Prostate gland (tissue), 2 donors: ENCODE measurements around the gene CD151.

Experiments used
- POLR2AphosphoS5 ChIP-seq: sonication (generic); formaldehyde crosslinking; IDR thresholded peaks from one replicate; pipeline ENCODE4 v1.6.1; 2017; ENCODE audit warnings: antibody characterized with exemption
- TF ChIP-seq, protein P1 (sequence below), 4 experiments: fragments of 200-600 bp in 2 of 4; fragments of 450-650 bp in 2 of 4; sonication (generic) in 2 of 4; IDR thresholded peaks; 1 replicate in 3 of 4; 2 replicates in 1 of 4; pipeline ENCODE4 v1.5.1; 2016 to 2019; ENCODE audit warnings: antibody characterized with exemption in 4 of 4, mild to moderate bottlenecking in 2 of 4, moderate library complexity in 2 of 4

DNA sequence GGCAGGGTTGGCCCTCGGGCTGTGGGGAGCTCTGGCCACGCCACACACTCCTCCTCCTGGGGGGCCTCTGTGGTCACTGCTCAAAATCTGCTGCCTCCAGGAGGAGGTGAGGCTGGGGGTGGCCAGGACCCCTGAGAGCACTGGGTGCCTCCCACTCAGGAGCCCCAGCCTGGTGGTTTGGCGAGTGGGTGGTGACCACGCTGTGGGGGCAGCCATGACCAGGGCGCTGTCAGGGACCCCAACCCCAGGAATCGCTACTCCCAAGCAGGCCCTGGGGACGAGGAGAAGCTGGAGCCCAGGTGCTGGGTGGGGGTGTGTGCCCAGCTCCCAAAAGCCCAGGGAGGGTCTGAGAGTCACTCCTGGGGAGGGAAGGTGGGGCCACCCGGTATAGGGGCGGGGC, 40.0 kb downstream of the CD151 start:
- TF ChIP-seq POLR2AphosphoS5, result no peak
- TF ChIP-seq, protein P1, sequence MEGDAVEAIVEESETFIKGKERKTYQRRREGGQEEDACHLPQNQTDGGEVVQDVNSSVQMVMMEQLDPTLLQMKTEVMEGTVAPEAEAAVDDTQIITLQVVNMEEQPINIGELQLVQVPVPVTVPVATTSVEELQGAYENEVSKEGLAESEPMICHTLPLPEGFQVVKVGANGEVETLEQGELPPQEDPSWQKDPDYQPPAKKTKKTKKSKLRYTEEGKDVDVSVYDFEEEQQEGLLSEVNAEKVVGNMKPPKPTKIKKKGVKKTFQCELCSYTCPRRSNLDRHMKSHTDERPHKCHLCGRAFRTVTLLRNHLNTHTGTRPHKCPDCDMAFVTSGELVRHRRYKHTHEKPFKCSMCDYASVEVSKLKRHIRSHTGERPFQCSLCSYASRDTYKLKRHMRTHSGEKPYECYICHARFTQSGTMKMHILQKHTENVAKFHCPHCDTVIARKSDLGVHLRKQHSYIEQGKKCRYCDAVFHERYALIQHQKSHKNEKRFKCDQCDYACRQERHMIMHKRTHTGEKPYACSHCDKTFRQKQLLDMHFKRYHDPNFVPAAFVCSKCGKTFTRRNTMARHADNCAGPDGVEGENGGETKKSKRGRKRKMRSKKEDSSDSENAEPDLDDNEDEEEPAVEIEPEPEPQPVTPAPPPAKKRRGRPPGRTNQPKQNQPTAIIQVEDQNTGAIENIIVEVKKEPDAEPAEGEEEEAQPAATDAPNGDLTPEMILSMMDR (IDR thresholded peaks at IDR 0.05), result no peak
